Measurements from ENCODE around the gene TBC1D5. TPM values are rescaled to one million over a fixed set of nuclear protein-coding genes. Genes with fewer than 3 reads are reported as not detected.

Gene TBC1D5
- total and polyA plus RNA-seq, 2 donors (not counting 1 experiment from before 2014, with no cell fraction given) = 22.6 to 111 TPM

DNA sequence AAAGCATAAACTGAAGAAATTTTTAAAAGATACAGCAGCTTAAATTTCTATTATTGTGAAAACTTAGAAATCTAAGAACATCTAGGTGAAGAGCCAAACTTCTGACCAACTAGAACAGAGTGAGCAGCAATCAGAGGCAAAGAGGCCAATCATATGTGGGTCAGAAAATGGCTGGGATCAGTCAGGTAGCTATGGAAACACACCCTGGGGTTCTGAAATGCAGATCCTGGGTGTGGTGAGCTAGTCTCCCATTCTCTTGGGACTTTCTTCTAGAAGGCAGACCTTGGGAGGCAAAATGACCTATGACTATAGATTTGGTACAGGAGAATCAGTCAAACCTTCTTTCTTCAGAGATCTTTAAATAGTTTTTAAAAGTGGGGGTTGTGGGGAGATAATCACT is 385.8 kb downstream of the TBC1D5 start:
- intact Hi-C loops (cut with micrococcal nuclease) = loop anchor here (10.0 kb wide), 1 partner anchor 62 kb away; no protein-coding TSS in a partner anchor
- Histone ChIP-seq H3K36me3 (replicated peaks in 1 of 2; ENCODE audit: control extremely low read depth in 1 of 2, control insufficient read depth in 1 of 2, extremely low read depth in 1 of 2, insufficient read depth in 2 of 2, low read length in 1 of 2) (peaks cover 0 to 4% of the 10 kb centered on the region in 2 experiments), H2AFZ (ENCODE audit: insufficient read depth, low read depth, low read length, poor library complexity, severe bottlenecking) (no peak overlapping the region), H3K4me1 (ENCODE audit: control insufficient read depth in 2 of 2, insufficient read depth in 2 of 2, low read length in 2 of 2) (no peaks in the 10 kb centered on the region), H3K9ac (ENCODE audit: low read length) (no peak overlapping the region), H4K20me1 (ENCODE audit: control insufficient read depth, insufficient read depth, low read length, poor library complexity, severe bottlenecking) (no peaks in the 10 kb centered on the region), H3K4me2 (replicated peaks; ENCODE audit: low read depth, low read length, poor library complexity, severe bottlenecking) (no peak overlapping the region), H3K9me3 (ENCODE audit: control extremely low read depth in 1 of 3, control insufficient read depth in 2 of 3, insufficient read depth in 1 of 3, low read length in 2 of 3) (no peaks in the 10 kb centered on the region), H3K27me3 (replicated peaks in 1 of 4; ENCODE audit: control extremely low read depth in 1 of 4, control insufficient read depth in 3 of 4, insufficient read depth in 4 of 4, low read length in 3 of 4) (no peaks in the 10 kb centered on the region), H3K4me3 (ENCODE audit: control extremely low read depth in 1 of 5, extremely low read depth in 1 of 5, insufficient read depth in 1 of 5, low read depth in 2 of 5, low read length in 4 of 5) (no peak overlapping the region), H3K79me2 (ENCODE audit: control insufficient read depth, insufficient read depth, low read length) (no peaks in the 10 kb centered on the region), H3K27ac (ENCODE audit: low read length in 2 of 2) (no peak overlapping the region)
- TF ChIP-seq CTCF (IDR thresholded peaks at IDR 0.05) (no peak), EZH2 (IDR thresholded peaks at IDR 0.05; ENCODE audit: borderline replicate concordance, insufficient read depth, low read depth, low read length, poor library complexity, severe bottlenecking) (no peak)
- Mint-ChIP-seq H3K4me3 (no peak overlapping the region), H3K4me1 (no peaks in the 10 kb centered on the region), H3K27ac (no peak overlapping the region), H3K9me3 (ENCODE audit: insufficient read depth) (no peaks in the 10 kb centered on the region), H3K27me3 (no peaks in the 10 kb centered on the region)
- ATAC-seq (ENCODE audit: low read depth) (no peak), DNase-seq (no peak)
- CTCF ChIA-PET = interaction anchor here (1.0 kb wide), 1 partner anchor 63 kb away, joined by 3 read pairs; no protein-coding TSS in a partner anchor
- POLR2A ChIA-PET = interaction anchor here (0.7 kb wide), 1 partner anchor 27 kb away, joined by 3 read pairs; no protein-coding TSS in a partner anchor

- Histone ChIP-seq H3K4me3 (ENCODE audit: control extremely low read depth in 1 of 5, extremely low read depth in 1 of 5, insufficient read depth in 1 of 5, low read depth in 2 of 5, low read length in 4 of 5) (no peak overlapping the region), H3K9me3 (ENCODE audit: control extremely low read depth in 1 of 3, control insufficient read depth in 2 of 3, insufficient read depth in 1 of 3, low read length in 2 of 3) (no peaks in the 10 kb centered on the region), H3K36me3 (replicated peaks in 1 of 2; ENCODE audit: control extremely low read depth in 1 of 2, control insufficient read depth in 1 of 2, extremely low read depth in 1 of 2, insufficient read depth in 2 of 2, low read length in 1 of 2) (peaks cover 0 to 4% of the 10 kb centered on the region in 2 experiments), H3K27ac (ENCODE audit: low read length in 2 of 2) (no peak overlapping the region), H2AFZ (ENCODE audit: insufficient read depth, low read depth, low read length, poor library complexity, severe bottlenecking) (no peak overlapping the region), H3K4me2 (replicated peaks; ENCODE audit: low read depth, low read length, poor library complexity, severe bottlenecking) (no peak overlapping the region), H3K4me1 (ENCODE audit: control insufficient read depth in 2 of 2, insufficient read depth in 2 of 2, low read length in 2 of 2) (no peaks in the 10 kb centered on the region), H4K20me1 (ENCODE audit: control insufficient read depth, insufficient read depth, low read length, poor library complexity, severe bottlenecking) (no peaks in the 10 kb centered on the region), H3K9ac (ENCODE audit: low read length) (no peak overlapping the region), H3K27me3 (replicated peaks in 1 of 4; ENCODE audit: control extremely low read depth in 1 of 4, control insufficient read depth in 3 of 4, insufficient read depth in 4 of 4, low read length in 3 of 4) (no peaks in the 10 kb centered on the region), H3K79me2 (ENCODE audit: control insufficient read depth, insufficient read depth, low read length) (no peaks in the 10 kb centered on the region)
- Mint-ChIP-seq H3K4me3 (no peak overlapping the region), H3K9me3 (ENCODE audit: insufficient read depth) (no peaks in the 10 kb centered on the region), H3K27ac (no peak overlapping the region), H3K4me1 (no peaks in the 10 kb centered on the region), H3K27me3 (no peaks in the 10 kb centered on the region)
- TF ChIP-seq CTCF (IDR thresholded peaks at IDR 0.05) = no peak
- no peak for TF ChIP-seq EZH2 (IDR thresholded peaks at IDR 0.05; ENCODE audit: borderline replicate concordance, insufficient read depth, low read depth, low read length, poor library complexity, severe bottlenecking)
- CTCF ChIA-PET = interaction anchor here (1.0 kb wide), 1 partner anchor 62 kb away, joined by 3 read pairs; no protein-coding TSS in a partner anchor
- intact Hi-C loops (cut with micrococcal nuclease) = loop anchor here (10.0 kb wide), 1 partner anchor 61 kb away; no protein-coding TSS in a partner anchor
- DNase-seq (no peak), ATAC-seq (ENCODE audit: low read depth) (no peak)
- WGBS (ENCODE audit: insufficient coverage) = no CpG with 5 or more reads among the region's 1 CpG
- POLR2A ChIA-PET = no interaction called here
Observed at GRCh38 chr3:17355591-17355990, 386.8 kb downstream of the TBC1D5 start.

Data from B cell (primary cell).